Articular chondrocyte of knee joint (primary cell): Measurements from ENCODE around the gene MSMP. TPM values are rescaled to one million over a fixed set of nuclear protein-coding genes. Genes with fewer than 3 reads are reported as not detected.

Experiments
- small RNA-seq: library from RNA; depleted of rRNA; stranded (forward); fragments of <200 nt; gene quantifications from one replicate; pipeline ENCODE3, GENCODE V24; 2012
- total RNA-seq: library from RNA; depleted of rRNA; stranded (reverse); fragments of >200 nt; gene quantifications from 2 replicates; pipeline ENCODE4 v1.2.3, GENCODE V29; 2012

Gene MSMP, protein sequence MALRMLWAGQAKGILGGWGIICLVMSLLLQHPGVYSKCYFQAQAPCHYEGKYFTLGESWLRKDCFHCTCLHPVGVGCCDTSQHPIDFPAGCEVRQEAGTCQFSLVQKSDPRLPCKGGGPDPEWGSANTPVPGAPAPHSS
- total RNA-seq: 1.4 and 11.6 TPM in 2 replicates

DNA sequence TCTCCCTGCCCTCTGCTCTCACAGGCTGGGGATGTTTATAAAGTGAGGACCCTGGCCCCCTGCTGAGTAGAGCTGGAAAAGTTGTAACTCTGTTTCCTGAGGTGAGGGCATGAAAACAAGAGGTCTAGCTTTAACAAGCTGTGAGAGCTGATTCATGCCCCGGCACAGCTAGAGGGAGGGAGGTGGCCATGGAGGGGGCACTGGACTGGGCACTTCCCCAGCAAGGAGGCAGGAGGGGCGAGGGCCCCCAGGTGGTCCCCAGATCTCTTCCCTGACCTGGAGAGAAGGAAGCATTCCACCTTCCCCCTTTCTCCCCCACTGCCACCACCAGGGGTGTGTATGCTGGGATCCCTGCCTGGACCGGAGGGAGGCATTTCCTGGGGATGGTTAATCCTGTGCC is at the start of gene MSMP:
Gene MSMP (minus strand): TSS at position 13 of the 400 bp plus-strand sequence. CDS start 147 bp downstream, outside the sequence.

GRCh38 chr9:35791297-35791921 is 37.3 kb upstream of the MSMP start, which contains the start of gene NPR2:
NPR2 (plus strand) TSS chr9:35791591; CDS start chr9:35792409, 818 bp downstream.

DNA sequence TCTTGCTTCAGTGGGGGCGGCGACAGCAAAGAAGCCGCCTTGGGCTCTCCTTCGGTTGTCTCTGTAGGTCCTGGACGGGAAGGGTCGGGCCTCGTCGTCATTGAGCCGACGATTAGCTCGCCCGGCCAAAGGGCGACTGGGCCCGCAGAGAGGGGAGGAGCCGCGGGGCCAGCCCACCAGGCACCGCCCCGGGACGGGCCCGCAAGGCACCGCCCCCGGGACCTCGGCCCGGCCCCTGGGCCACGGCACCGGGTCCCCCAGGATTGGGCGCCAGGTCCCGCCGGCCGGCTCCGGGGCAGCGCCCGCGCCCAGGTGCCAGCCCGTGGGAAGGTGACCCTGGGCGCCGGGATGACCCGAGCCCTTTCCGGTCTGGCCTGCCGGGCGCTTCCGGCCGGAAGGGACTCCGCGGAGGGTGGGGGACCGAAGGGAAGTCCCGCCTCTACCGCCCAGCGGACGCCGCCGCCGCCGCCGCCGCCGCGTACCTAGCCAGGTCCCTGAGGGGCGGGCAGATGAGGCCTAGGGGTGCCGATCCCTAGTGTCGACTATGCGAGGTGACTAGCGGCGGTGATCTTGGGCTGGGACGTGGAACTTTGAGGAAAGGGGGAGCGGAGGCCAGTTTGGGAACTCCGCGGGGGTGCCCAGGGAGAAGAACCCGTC is 5.1 kb downstream of the MSMP start, which contains the start of the genes GBA2 and RGP1:
Gene GBA2 (minus strand): TSS at position 371 of the 657 bp plus-strand sequence. CDS start 524 bp downstream, outside the sequence.
Gene RGP1 (plus strand): TSS at position 430 of the 657 bp plus-strand sequence. CDS start 469 bp downstream, outside the sequence.

DNA sequence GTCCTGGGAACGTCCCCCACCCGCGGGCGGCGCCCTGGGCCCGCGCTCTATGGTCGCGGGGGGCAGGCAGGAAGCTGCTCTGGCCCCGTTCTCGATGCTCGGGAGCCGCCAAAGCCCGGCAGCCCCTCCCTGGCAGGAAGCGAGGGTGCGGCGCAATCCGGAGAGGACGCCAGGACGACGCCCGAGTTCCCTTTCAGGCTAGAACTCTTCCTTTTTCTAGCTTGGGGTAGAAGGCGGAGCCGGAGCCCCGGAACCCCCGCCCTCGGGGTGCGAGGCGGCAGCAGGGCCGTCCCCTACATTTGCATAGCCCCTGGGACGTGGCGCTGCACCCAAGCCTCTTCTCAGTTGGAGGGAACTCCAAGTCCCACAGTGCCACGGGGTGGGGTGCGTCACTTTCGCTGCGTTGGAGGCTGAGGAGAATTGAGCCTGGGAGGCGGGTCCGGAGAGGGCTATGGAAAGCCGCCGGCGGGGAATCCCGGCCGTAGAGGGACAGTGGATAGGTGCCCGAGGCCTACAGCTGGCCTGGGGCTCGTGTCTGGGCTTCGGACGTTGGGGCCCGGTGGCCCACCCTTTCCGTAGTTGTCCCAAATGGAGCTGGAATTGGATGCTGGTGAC is 21.8 kb downstream of the MSMP start, which contains the start of the genes CREB3 and TLN1:
Gene CREB3 (plus strand): TSS at position 482 of the 615 bp plus-strand sequence. CDS start 107 bp downstream, at position 589.
Gene TLN1 (minus strand): TSS at position 11 of the 615 bp plus-strand sequence. CDS start 6,501 bp downstream, outside the sequence.

Small RNAs within 50 kb of the gene (small RNA-seq; reads per million reads assigned to genes)
- 2.3 reads per million, percentile 75 among the genes with 10 or more reads in this experiment for gene MIR6853

Other genes starting within 250 kb of the MSMP start
- gene TESK1, start 149.0 kb downstream of the MSMP start, total RNA-seq: 12.5 and 18.9 TPM in 2 replicates
- 2.7 and 2.8 TPM in 2 replicates for gene CD72, start 135.9 kb downstream of the MSMP start, total RNA-seq
- 0.39 and 0.43 TPM in 2 replicates for gene SIT1, start 103.3 kb downstream of the MSMP start, total RNA-seq
- gene RMRP, start 96.3 kb downstream of the MSMP start, total RNA-seq: 17,926 and 21,117 TPM in 2 replicates
- gene CCDC107, start 96.0 kb downstream of the MSMP start, total RNA-seq: 9.9 and 14.6 TPM in 2 replicates
- gene ARHGEF39, start 89.1 kb downstream of the MSMP start, total RNA-seq: 0.39 and 5.5 TPM in 2 replicates
- gene CA9, start 80.3 kb downstream of the MSMP start, total RNA-seq: 0.86 and 2.2 TPM in 2 replicates
- 755 and 824 TPM in 2 replicates for gene TPM2, start 64.4 kb downstream of the MSMP start, total RNA-seq
- 275 and 305 TPM in 2 replicates for gene TLN1, start 22.1 kb downstream of the MSMP start, total RNA-seq
- 62.1 and 68.7 TPM in 2 replicates for gene CREB3, start 21.6 kb downstream of the MSMP start, total RNA-seq
- gene GBA2, start 5.0 kb downstream of the MSMP start, total RNA-seq: 25.0 and 31.8 TPM in 2 replicates
- 20.2 and 22.1 TPM in 2 replicates for gene RGP1, start 5.0 kb downstream of the MSMP start, total RNA-seq
- gene NPR2, start 37.3 kb upstream of the MSMP start, total RNA-seq: 29.2 and 38.3 TPM in 2 replicates
- 0.52 and 1.2 TPM in 2 replicates for gene SPAG8, start 58.0 kb upstream of the MSMP start, total RNA-seq
- 15.3 and 19.1 TPM in 2 replicates for gene HINT2, start 60.8 kb upstream of the MSMP start, total RNA-seq
- gene FAM221B, start 74.5 kb upstream of the MSMP start, total RNA-seq: not detected in 2 replicates
- gene TMEM8B, start 75.0 kb upstream of the MSMP start, total RNA-seq: 4.4 and 4.5 TPM in 2 replicates
- gene OR13J1, start 116.1 kb upstream of the MSMP start, total RNA-seq: not detected in 2 replicates
- 4.7 and 5.9 TPM in 2 replicates for gene HRCT1, start 151.9 kb upstream of the MSMP start, total RNA-seq
- gene SPAAR, start 155.2 kb upstream of the MSMP start, total RNA-seq: 0.26 and 0.54 TPM in 2 replicates
- gene OR2S2, start 203.9 kb upstream of the MSMP start, total RNA-seq: 0.39 and 0.43 TPM in 2 replicates